Transverse colon (tissue), 4 donors: ENCODE results near the gene ARF3. TPM values are rescaled to one million over a fixed set of nuclear protein-coding genes. Genes with fewer than 3 reads are reported as not detected.

Source experiments
- DNase-seq: peaks from one replicate; pipeline ENCODE4 v3.0.0-alpha.2; 2019
- H3K27ac ChIP-seq, 4 donors: fragments of 200-600 bp; sonication (generic); 2 replicates each; pipeline ENCODE4 v1.5.1; 2016 to 2018; ENCODE audit warnings: inconsistent platforms in 4 of 4
- H3K27me3 ChIP-seq: fragments of 200-600 bp; sonication (generic); 2 replicates; pipeline ENCODE4 v1.5.1; 2017; ENCODE audit warnings: inconsistent platforms
- H3K36me3 ChIP-seq, 4 donors: fragments of 200-600 bp; sonication (generic); 2 replicates each; pipeline ENCODE4 v1.5.1; 2017 to 2019; ENCODE audit warnings: inconsistent platforms in 4 of 4
- H3K4me1 ChIP-seq, 4 donors: fragments of 200-600 bp; sonication (generic); 2 replicates each; pipeline ENCODE4 v1.5.1; 2017 to 2020; ENCODE audit warnings: inconsistent platforms in 4 of 4
- H3K4me3 ChIP-seq, 4 donors: fragments of 200-600 bp; sonication (generic); 1 replicate in 1 of 4; 2 replicates in 3 of 4; pipeline versions ENCODE4 v1.5.1 to v1.6.1; 2017 to 2019; ENCODE audit warnings: inconsistent platforms in 4 of 4
- H3K9me3 ChIP-seq, 2 donors: fragments of 200-600 bp; sonication (generic); 2 replicates each; pipeline ENCODE4 v1.5.1; 2017 to 2019; ENCODE audit warnings: inconsistent platforms in 2 of 2
- CTCF ChIP-seq, 5 experiments: fragments of 200-600 bp in 3 of 5; fragments of 450-650 bp in 2 of 5; sonication (generic) in 3 of 5; IDR thresholded peaks; 1 replicate in 2 of 5; 2 replicates in 3 of 5; pipeline ENCODE4 v1.5.1; 2016 to 2017; ENCODE audit warnings: antibody characterized with exemption in 5 of 5, inconsistent platforms in 3 of 5, mild to moderate bottlenecking in 2 of 5, moderate library complexity in 1 of 5
- EP300 ChIP-seq: sonication (generic); formaldehyde crosslinking; IDR thresholded peaks from one replicate; pipeline ENCODE4 v1.6.1; 2017; ENCODE audit warnings: antibody characterized with exemption, low read depth
- POLR2A ChIP-seq: fragments of 450-650 bp; IDR thresholded peaks from one replicate; pipeline ENCODE4 v1.6.1; 2016; ENCODE audit warnings: antibody characterized with exemption, mild to moderate bottlenecking, moderate library complexity
- POLR2AphosphoS5 ChIP-seq, 3 donors: sonication (generic); formaldehyde crosslinking; IDR thresholded peaks; one replicate each; pipeline ENCODE4 v1.6.1; 2016; ENCODE audit warnings: antibody characterized with exemption in 3 of 3
- WGBS, 2 donors: methylation state at CpG; one replicate each; pipeline ENCODE4 v1.1.5; 2018; ENCODE audit warnings: low coverage in 1 of 2; 5-methylcytosine and 5-hydroxymethylcytosine counted together
- in situ Hi-C, 4 donors: fragments of 200-750 bp; cut with MboI; loops; one replicate each; pipeline versions ENCODE4 v1.15.0 to v1.15.1; 2017; ENCODE audit warnings: low sequenced_read_pairs in 3 of 4, low pct_ligation_motif_present in 1 of 4, low pct_unique_long_range_greater_than_20kb in 1 of 4
- intact Hi-C: fragments of 100-400 bp; cut with DNase I; formaldehyde crosslinking; loops from one replicate; pipeline ENCODE4 v1.15.1; 2023; ENCODE audit warnings: low total_unique reads
- total RNA-seq, 4 donors: library from RNA; depleted of rRNA; stranded (reverse); fragments of >200 nt; gene quantifications; one replicate each; pipeline ENCODE4 v1.1.0, GENCODE V29; 2016

Gene ARF3
- total RNA-seq, 4 donors from 2014 or later = 30.8 to 117 (median 99.8) TPM

- Histone ChIP-seq H3K27ac (no peak overlapping the region), H3K36me3 (no peaks in the 10 kb centered on the region), H3K9me3 (no peaks in the 10 kb centered on the region), H3K4me1 (peaks cover 6 to 17% (median 11%) of the 10 kb centered on the region in 4 donors), H3K27me3 (peaks cover 85% of the 10 kb centered on the region), H3K4me3 (no peak overlapping the region)
- no peak for TF ChIP-seq EP300
- no peak for DNase-seq
- intact Hi-C loops = no loop called here
- WGBS, 2 donors = 72 to 83% methylated on average over 2 of the region's 2 CpGs
- in situ Hi-C loops = no loop called here
Measured at GRCh38 chr12:48985901-48986300, 28.6 kb upstream of the ARF3 start.

GRCh38 chr12:48985475-48985897 is 28.2 kb upstream of the ARF3 start:
- TF ChIP-seq POLR2A (no peak), EP300 (no peak), CTCF (IDR thresholded peaks at IDR 0.05) (no peak), POLR2AphosphoS5 (IDR thresholded peaks at IDR 0.05) (no peak)
- in situ Hi-C loops = no loop called here
- peak; percentile 54 for DNase-seq
- Histone ChIP-seq H3K9me3 (no peaks in the 10 kb centered on the region), H3K4me3 (no peak overlapping the region), H3K27me3 (peaks cover 89% of the 10 kb centered on the region), H3K4me1 (peaks cover 10 to 21% (median 15%) of the 10 kb centered on the region in 4 donors), H3K27ac (no peak overlapping the region), H3K36me3 (no peaks in the 10 kb centered on the region)
- intact Hi-C loops = no loop called here
- 29% methylated on average over 10 of the region's 10 CpGs; no CpG with 5 or more reads in 1 of the 2 donors for WGBS, 2 donors

DNA sequence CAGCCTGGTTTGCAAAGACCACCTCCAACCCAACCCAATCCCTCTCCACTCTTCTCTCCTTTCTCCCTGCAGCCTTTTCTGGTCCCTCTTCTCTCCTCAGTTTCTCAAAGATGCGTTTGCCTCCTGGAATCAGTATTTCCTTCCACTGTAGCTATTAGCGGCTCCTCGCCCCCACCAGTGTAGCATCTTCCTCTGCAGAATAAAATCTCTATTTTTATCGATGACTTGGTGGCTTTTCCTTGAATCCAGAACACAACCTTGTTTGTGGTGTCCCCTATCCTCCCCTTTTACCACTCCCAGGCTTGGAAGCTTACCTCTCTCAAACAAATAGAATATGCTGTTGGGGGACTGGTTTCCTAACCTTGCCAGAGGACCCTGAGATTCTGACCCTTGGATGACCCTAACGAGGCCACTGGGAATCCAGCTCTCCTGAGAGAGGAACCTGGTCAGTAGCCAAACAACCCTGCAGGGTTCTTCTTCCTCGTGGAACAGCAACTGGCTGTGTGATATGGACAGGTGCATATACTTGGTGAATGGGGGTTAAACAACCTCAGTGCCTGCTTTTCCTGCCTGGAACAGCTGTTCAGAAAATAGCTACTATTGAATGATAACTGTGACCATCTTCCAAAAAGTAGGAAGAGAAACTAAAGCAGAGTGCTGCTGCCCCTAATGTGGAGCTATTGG is 25.3 kb upstream of the ARF3 start:
- Histone ChIP-seq H3K27me3 (peaks cover 94% of the 10 kb centered on the region), H3K4me3 (no peak overlapping the region), H3K4me1 (peaks cover 34 to 51% (median 43%) of the 10 kb centered on the region in 4 donors), H3K9me3 (no peaks in the 10 kb centered on the region), H3K36me3 (no peaks in the 10 kb centered on the region), H3K27ac (no peak overlapping the region)
- in situ Hi-C loops (no loop called here), intact Hi-C loops (no loop called here)
- no peak for DNase-seq
- 45 to 49% methylated on average over 4 to 6 of the region's 6 CpGs for WGBS, 2 donors
- TF ChIP-seq POLR2AphosphoS5 (IDR thresholded peaks at IDR 0.05) = no peak
- TF ChIP-seq CTCF (IDR thresholded peaks at IDR 0.05) = no peak
- no peak for TF ChIP-seq POLR2A
- TF ChIP-seq EP300 = no peak

DNA sequence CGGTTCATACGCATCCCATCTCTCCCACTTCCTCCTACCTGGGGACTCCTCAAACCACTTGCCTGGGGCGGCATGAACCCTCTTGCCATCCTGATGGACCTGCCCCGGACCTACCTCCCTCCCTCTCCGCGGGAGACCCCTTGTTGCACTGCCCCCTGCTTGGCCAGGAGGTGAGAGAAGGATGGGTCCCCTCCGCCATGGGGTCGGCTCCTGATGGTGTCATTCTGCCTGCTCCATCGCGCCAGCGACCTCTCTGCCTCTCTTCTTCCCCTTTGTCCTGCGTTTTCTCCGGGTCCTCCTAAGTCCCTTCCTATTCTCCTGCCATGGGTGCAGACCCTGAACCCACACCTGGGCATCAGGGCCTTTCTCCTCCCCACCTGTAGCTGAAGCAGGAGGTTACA is 24.5 kb upstream of the ARF3 start:
- DNase-seq = no peak
- Histone ChIP-seq H3K9me3 (no peaks in the 10 kb centered on the region), H3K27ac (no peak overlapping the region), H3K27me3 (peaks cover 95% of the 10 kb centered on the region), H3K4me1 (peaks cover 34 to 55% (median 43%) of the 10 kb centered on the region in 4 donors), H3K4me3 (peak overlapping the region in 1 of 4 donors; percentile 45), H3K36me3 (no peaks in the 10 kb centered on the region)
- 15 to 24% methylated on average over 9 to 13 of the region's 13 CpGs for WGBS, 2 donors
- in situ Hi-C loops = no loop called here
- TF ChIP-seq POLR2A (no peak), POLR2AphosphoS5 (IDR thresholded peaks at IDR 0.05) (no peak), EP300 (no peak), CTCF (IDR thresholded peaks at IDR 0.05) (no peak)
- intact Hi-C loops = no loop called here
